ENCODE results near the gene CFAP46.

CFAP46 gene

GRCh38 chr10:132867801-132868644 is 74.3 kb downstream of the CFAP46 start:
- TF ChIP-seq CTCF (IDR thresholded peaks at IDR 0.05; ENCODE audit: low read length, missing control alignments) = no peak
- DNase-seq (ENCODE audit: low read depth) = no peak
- no peak overlapping the region for H3K4me3 ChIP-seq (replicated peaks; ENCODE audit: low read depth, low read length)

- H3K4me3 ChIP-seq (replicated peaks; ENCODE audit: low read depth, low read length) = no peak overlapping the region
- no peak for DNase-seq (ENCODE audit: low read depth)
- no peak for TF ChIP-seq CTCF (IDR thresholded peaks at IDR 0.05; ENCODE audit: low read length, missing control alignments)
Measured at GRCh38 chr10:132866601-132867381, 75.6 kb downstream of the CFAP46 start.

GRCh38 chr10:132865851-132866600 is 76.3 kb downstream of the CFAP46 start:
- TF ChIP-seq CTCF (IDR thresholded peaks at IDR 0.05; ENCODE audit: low read length, missing control alignments) = no peak
- no peak overlapping the region for H3K4me3 ChIP-seq (replicated peaks; ENCODE audit: low read depth, low read length)
- DNase-seq (ENCODE audit: low read depth) = no peak

- no peak overlapping the region for H3K4me3 ChIP-seq (replicated peaks; ENCODE audit: low read depth, low read length)
- TF ChIP-seq CTCF (IDR thresholded peaks at IDR 0.05; ENCODE audit: low read length, missing control alignments) = no peak
- DNase-seq (ENCODE audit: low read depth) = no peak
Measured at GRCh38 chr10:132865171-132865631, 77.2 kb downstream of the CFAP46 start.

GRCh38 chr10:132862485-132863420 is 79.6 kb downstream of the CFAP46 start:
- H3K4me3 ChIP-seq (replicated peaks; ENCODE audit: low read depth, low read length) = no peak overlapping the region
- no peak for TF ChIP-seq CTCF (IDR thresholded peaks at IDR 0.05; ENCODE audit: low read length, missing control alignments)
- DNase-seq (ENCODE audit: low read depth) = no peak

Data from fibroblast of pulmonary artery (primary cell).